ENCODE results near the gene NUP93.

NUP93 gene

DNA sequence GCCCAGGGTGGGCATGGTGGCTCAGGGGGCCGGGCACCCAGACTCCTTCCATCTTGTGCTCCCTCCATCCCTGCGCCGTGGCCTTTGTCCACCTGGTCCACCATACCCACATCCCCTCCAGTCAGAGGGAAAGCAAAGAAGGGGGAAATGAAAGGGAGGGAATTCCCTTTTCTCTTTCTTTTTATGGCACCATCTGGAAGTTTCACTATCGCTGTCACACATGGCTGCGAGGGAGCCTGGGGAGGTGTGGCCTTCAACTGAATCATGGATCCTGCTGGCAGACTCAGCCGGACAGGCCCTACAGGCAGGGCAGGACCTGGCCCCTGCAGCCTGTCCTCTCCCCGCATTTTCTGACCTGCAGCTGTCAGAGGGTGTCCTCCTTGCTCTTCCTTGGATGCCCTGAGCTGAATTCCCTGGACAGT is 141.3 kb downstream of the NUP93 start:
- H3K27me3 ChIP-seq (ENCODE audit: insufficient read depth, low read length, poor library complexity), result no peaks in the 10 kb centered on the region
- H3K4me1 ChIP-seq (ENCODE audit: insufficient read depth, low read length), result no peaks in the 10 kb centered on the region
- ATAC-seq (ENCODE audit: insufficient read depth, low read depth) (no peak), DNase-seq (no peak)
- no peak overlapping the region for H3K9ac ChIP-seq (ENCODE audit: low read depth, low read length)
- H2AFZ ChIP-seq (ENCODE audit: low read depth, low read length), result no peak overlapping the region
- H3K9me3 ChIP-seq (ENCODE audit: insufficient read depth, low read length, severe bottlenecking), result no peaks in the 10 kb centered on the region
- TF ChIP-seq EZH2 (IDR thresholded peaks at IDR 0.05; ENCODE audit: borderline replicate concordance, low read depth, low read length, severe bottlenecking), result no peak
- H3K4me2 ChIP-seq (ENCODE audit: insufficient read depth, low read length), result no peak overlapping the region
- no peaks in the 10 kb centered on the region for H3K79me2 ChIP-seq (ENCODE audit: insufficient read depth, low read length)
- H3K4me3 ChIP-seq (ENCODE audit: low read depth in 1 of 2, low read length in 2 of 2), result no peak overlapping the region
- no peaks in the 10 kb centered on the region for H3K36me3 ChIP-seq (ENCODE audit: insufficient read depth, low read length)
- no peak overlapping the region for H3K27ac ChIP-seq (ENCODE audit: low read length)
- no peaks in the 10 kb centered on the region for H4K20me1 ChIP-seq (ENCODE audit: insufficient read depth, low read length)

DNA sequence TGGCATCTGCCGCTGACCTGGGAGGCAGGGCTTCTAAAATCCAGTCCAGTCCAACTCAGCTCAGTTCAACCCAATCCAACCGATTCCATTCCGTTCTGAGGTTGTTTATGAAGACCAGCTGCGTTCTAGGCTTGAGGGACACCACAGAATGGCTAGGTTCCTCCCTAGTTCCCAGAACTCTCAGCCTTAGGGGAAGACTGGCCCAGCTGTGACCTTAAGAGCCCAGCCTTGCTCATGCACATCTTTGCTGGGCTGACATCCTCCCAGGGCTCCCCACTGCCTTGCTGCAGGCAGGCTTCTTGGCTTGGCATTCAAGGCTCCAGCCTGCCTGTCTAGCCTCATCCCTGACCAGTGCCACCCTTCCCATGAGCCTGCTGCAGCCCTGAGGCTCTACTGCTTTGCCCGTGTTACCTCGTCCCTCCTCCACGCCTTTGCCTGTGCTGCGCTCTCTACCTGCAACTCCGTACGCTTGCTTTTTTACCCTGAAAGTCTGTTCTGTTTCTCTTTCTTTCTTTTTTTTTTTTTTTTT is 143.0 kb downstream of the NUP93 start:
- no peak overlapping the region for H2AFZ ChIP-seq (ENCODE audit: low read depth, low read length)
- ATAC-seq (ENCODE audit: insufficient read depth, low read depth) (no peak; the same call in 2 of the 3 replicates), DNase-seq (no peak)
- no peaks in the 10 kb centered on the region for H3K79me2 ChIP-seq (ENCODE audit: insufficient read depth, low read length)
- H3K36me3 ChIP-seq (ENCODE audit: insufficient read depth, low read length), result no peaks in the 10 kb centered on the region
- TF ChIP-seq, protein P1, sequence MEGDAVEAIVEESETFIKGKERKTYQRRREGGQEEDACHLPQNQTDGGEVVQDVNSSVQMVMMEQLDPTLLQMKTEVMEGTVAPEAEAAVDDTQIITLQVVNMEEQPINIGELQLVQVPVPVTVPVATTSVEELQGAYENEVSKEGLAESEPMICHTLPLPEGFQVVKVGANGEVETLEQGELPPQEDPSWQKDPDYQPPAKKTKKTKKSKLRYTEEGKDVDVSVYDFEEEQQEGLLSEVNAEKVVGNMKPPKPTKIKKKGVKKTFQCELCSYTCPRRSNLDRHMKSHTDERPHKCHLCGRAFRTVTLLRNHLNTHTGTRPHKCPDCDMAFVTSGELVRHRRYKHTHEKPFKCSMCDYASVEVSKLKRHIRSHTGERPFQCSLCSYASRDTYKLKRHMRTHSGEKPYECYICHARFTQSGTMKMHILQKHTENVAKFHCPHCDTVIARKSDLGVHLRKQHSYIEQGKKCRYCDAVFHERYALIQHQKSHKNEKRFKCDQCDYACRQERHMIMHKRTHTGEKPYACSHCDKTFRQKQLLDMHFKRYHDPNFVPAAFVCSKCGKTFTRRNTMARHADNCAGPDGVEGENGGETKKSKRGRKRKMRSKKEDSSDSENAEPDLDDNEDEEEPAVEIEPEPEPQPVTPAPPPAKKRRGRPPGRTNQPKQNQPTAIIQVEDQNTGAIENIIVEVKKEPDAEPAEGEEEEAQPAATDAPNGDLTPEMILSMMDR (IDR thresholded peaks at IDR 0.05; ENCODE audit: borderline replicate concordance, extremely low read depth, low read length, poor library complexity, severe bottlenecking), result no peak
- no peak for TF ChIP-seq EZH2 (IDR thresholded peaks at IDR 0.05; ENCODE audit: borderline replicate concordance, low read depth, low read length, severe bottlenecking)
- no peaks in the 10 kb centered on the region for H4K20me1 ChIP-seq (ENCODE audit: insufficient read depth, low read length)
- H3K9ac ChIP-seq (ENCODE audit: low read depth, low read length), result no peak overlapping the region
- H3K27ac ChIP-seq (ENCODE audit: low read length), result no peak overlapping the region
- no peaks in the 10 kb centered on the region for H3K27me3 ChIP-seq (ENCODE audit: insufficient read depth, low read length, poor library complexity)
- H3K9me3 ChIP-seq (ENCODE audit: insufficient read depth, low read length, severe bottlenecking), result no peaks in the 10 kb centered on the region
- H3K4me2 ChIP-seq (ENCODE audit: insufficient read depth, low read length), result no peak overlapping the region
- no peak overlapping the region for H3K4me3 ChIP-seq (ENCODE audit: low read depth in 1 of 2, low read length in 2 of 2)
- H3K4me1 ChIP-seq (ENCODE audit: insufficient read depth, low read length), result no peaks in the 10 kb centered on the region

GRCh38 chr16:56874800-56875199 is 144.9 kb downstream of the NUP93 start:
- Histone ChIP-seq H4K20me1 (ENCODE audit: insufficient read depth, low read length) (no peaks in the 10 kb centered on the region), H3K79me2 (ENCODE audit: insufficient read depth, low read length) (no peaks in the 10 kb centered on the region), H3K4me1 (ENCODE audit: insufficient read depth, low read length) (no peaks in the 10 kb centered on the region), H3K9ac (ENCODE audit: low read depth, low read length) (no peak overlapping the region), H3K9me3 (ENCODE audit: insufficient read depth, low read length, severe bottlenecking) (no peaks in the 10 kb centered on the region), H3K27ac (ENCODE audit: low read length) (no peak overlapping the region), H3K4me3 (ENCODE audit: low read depth in 1 of 2, low read length in 2 of 2) (no peak overlapping the region), H3K4me2 (ENCODE audit: insufficient read depth, low read length) (no peak overlapping the region), H2AFZ (ENCODE audit: low read depth, low read length) (no peak overlapping the region), H3K27me3 (ENCODE audit: insufficient read depth, low read length, poor library complexity) (no peaks in the 10 kb centered on the region), H3K36me3 (ENCODE audit: insufficient read depth, low read length) (no peaks in the 10 kb centered on the region)
- DNase-seq (no peak), ATAC-seq (ENCODE audit: insufficient read depth, low read depth) (no peak)
- TF ChIP-seq EZH2 (IDR thresholded peaks at IDR 0.05; ENCODE audit: borderline replicate concordance, low read depth, low read length, severe bottlenecking), result no peak
- TF ChIP-seq, protein P1 (IDR thresholded peaks at IDR 0.05; ENCODE audit: borderline replicate concordance, extremely low read depth, low read length, poor library complexity, severe bottlenecking), result no peak

DNA sequence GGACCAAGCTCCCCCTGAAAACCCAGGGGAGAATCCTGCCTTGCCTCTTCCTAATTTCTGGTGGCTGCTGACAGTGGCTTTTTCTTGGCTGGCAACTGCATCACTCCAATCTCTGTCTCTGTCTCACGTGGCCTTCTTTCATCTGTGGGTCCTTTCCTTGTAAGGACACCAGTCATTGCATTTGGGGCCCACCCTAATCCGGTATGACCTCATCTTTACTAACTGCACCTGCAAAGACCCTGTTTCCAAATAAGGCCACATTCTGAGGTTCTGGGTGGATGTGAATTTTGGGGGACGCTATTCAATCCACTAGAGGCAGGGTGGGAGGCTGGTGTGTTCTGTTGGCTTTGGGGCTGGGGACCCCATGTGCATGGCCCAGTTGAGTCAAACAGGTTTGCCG is 146.1 kb downstream of the NUP93 start:
- Histone ChIP-seq H2AFZ (ENCODE audit: low read depth, low read length) (no peak overlapping the region), H3K36me3 (ENCODE audit: insufficient read depth, low read length) (no peaks in the 10 kb centered on the region), H3K4me1 (ENCODE audit: insufficient read depth, low read length) (no peaks in the 10 kb centered on the region), H3K27me3 (ENCODE audit: insufficient read depth, low read length, poor library complexity) (no peaks in the 10 kb centered on the region), H3K9me3 (ENCODE audit: insufficient read depth, low read length, severe bottlenecking) (no peaks in the 10 kb centered on the region), H3K9ac (ENCODE audit: low read depth, low read length) (no peak overlapping the region), H3K4me3 (ENCODE audit: low read depth in 1 of 2, low read length in 2 of 2) (no peak overlapping the region), H3K79me2 (ENCODE audit: insufficient read depth, low read length) (no peaks in the 10 kb centered on the region), H3K27ac (ENCODE audit: low read length) (no peak overlapping the region), H3K4me2 (ENCODE audit: insufficient read depth, low read length) (no peak overlapping the region), H4K20me1 (ENCODE audit: insufficient read depth, low read length) (no peaks in the 10 kb centered on the region)
- TF ChIP-seq, protein P1 (IDR thresholded peaks at IDR 0.05; ENCODE audit: borderline replicate concordance, extremely low read depth, low read length, poor library complexity, severe bottlenecking), result no peak
- TF ChIP-seq EZH2 (IDR thresholded peaks at IDR 0.05; ENCODE audit: borderline replicate concordance, low read depth, low read length, severe bottlenecking), result no peak
- DNase-seq (no peak), ATAC-seq (ENCODE audit: insufficient read depth, low read depth) (no peak)

Measured in DND-41 (cell line).